Psoas muscle (tissue), 8 donors: ENCODE measurements around the gene SUPT5H. TPM values are rescaled to one million over a fixed set of nuclear protein-coding genes. Genes with fewer than 3 reads are reported as not detected.
A peak's percentile ranks its signal among the peaks of the same experiment; 100 is the strongest.

Experiments used
- ATAC-seq, 4 donors: fragments of 200-7000 bp; cut with Tn5 transposase; one replicate each; pipeline ENCODE4 v1.9.1; 2020; ENCODE audit warnings: moderate library complexity in 3 of 4, mild to moderate bottlenecking in 2 of 4
- DNase-seq, 2 donors: peaks; one replicate each; pipeline ENCODE4 v3.0.0-alpha.2; 2020
- H3K27ac ChIP-seq: fragments of 200-600 bp; one replicate; pipeline ENCODE4 v1.8.0; 2022
- H3K27me3 ChIP-seq, 3 donors: fragments of 200-600 bp in 1 of 3; one replicate each; pipeline versions ENCODE4 v1.6.1 to v1.8.0; 2013 to 2022; ENCODE audit warnings: low read length in 2 of 3, mild to moderate bottlenecking in 2 of 3, moderate library complexity in 1 of 3; ENCODE audit not compliant: insufficient read depth in 3 of 3
- H3K36me3 ChIP-seq, 2 donors: fragments of 200-600 bp in 1 of 2; one replicate each; pipeline versions ENCODE4 v1.6.1 to v1.8.0; 2013 to 2022; ENCODE audit warnings: low read depth in 1 of 2, mild to moderate bottlenecking in 1 of 2, moderate library complexity in 1 of 2; ENCODE audit not compliant: insufficient read depth in 1 of 2
- H3K4me1 ChIP-seq: fragments of 200-600 bp; one replicate; pipeline ENCODE4 v1.8.0; 2022
- H3K4me3 ChIP-seq: fragments of 200-600 bp; one replicate; pipeline ENCODE4 v1.8.0; 2022; ENCODE audit warnings: mild to moderate bottlenecking
- H3K9me3 ChIP-seq: fragments of 200-600 bp; one replicate; pipeline ENCODE4 v1.8.0; 2022
- CTCF ChIP-seq: fragments of 200-600 bp; IDR thresholded peaks from one replicate; pipeline ENCODE4 v1.8.0; 2022; ENCODE audit warnings: antibody characterized with exemption
- whole genome bisulfite sequencing, 3 donors: extraction: QIAGEN DNeasy Blood & Tissue Kit; methylation state at CpG; one replicate each; pipeline versions ENCODE4 v1.1.6 to v1.1.7; 2013; 5-methylcytosine and 5-hydroxymethylcytosine counted together
- intact Hi-C, 2 donors: fragments of 100-400 bp; cut with DNase I; formaldehyde crosslinking; loops; one replicate each; pipeline versions ENCODE4 v1.11.0 to v1.14.2; 2022
- polyA plus RNA-seq, 3 donors: library from polyadenylated mRNA; stranded (reverse); fragments of 200-250 nt; gene quantifications; one replicate each; pipeline ENCODE4 v1.2.3, GENCODE V29; 2013
- total RNA-seq, 4 donors: library from RNA; stranded (reverse); fragmentation: NEBNext Ultra II Directional in 2 of 4; extraction: Animal tissue kit (Norgen Biotek cat#: 25700) in 2 of 4; gene quantifications; one replicate each; pipeline versions ENCODE4 v1.2.1 to v1.2.4, GENCODE V29; 2021 to 2023
- donor health status: healthy with polysubstance abuse.
- donor health status: DM: no; HTN: no; CAD: no; lungs with moderate emphysema.
- donor health status: Bipolar disorder and iron deficiency.
- donor health status: healthy.
- donor health status: DM: yes; HTN: yes; CAD: no.
- donor health status: DM: no; HTN: no; CAD: no.
- donor health status: DM: no; HTN: no; CAD: no.
- donor health status: DM: yes; HTN: yes; CAD: no.

SUPT5H gene
- total and polyA plus RNA-seq, 7 donors, result 60.7 to 97.1 (median 82.7) TPM

GRCh38 chr19:39509233-39509632 is 63.9 kb downstream of the SUPT5H start:
- H3K4me3 ChIP-seq, result no peak overlapping the region
- H3K9me3 ChIP-seq, result no peaks in the 10 kb centered on the region
- 45 to 56% (median 46%) methylated on average over 2 of the region's 2 CpGs for WGBS, 3 donors
- H3K4me1 ChIP-seq, result no peaks in the 10 kb centered on the region
- H3K27me3 ChIP-seq, result peaks cover 0 to 94% (median 30%) of the 10 kb centered on the region in 3 donors
- intact Hi-C loops, result no loop called here
- no peak for TF ChIP-seq CTCF
- H3K36me3 ChIP-seq, result no peaks in the 10 kb centered on the region
- no peak for ATAC-seq
- no peak for DNase-seq
- H3K27ac ChIP-seq, result no peak overlapping the region

DNA sequence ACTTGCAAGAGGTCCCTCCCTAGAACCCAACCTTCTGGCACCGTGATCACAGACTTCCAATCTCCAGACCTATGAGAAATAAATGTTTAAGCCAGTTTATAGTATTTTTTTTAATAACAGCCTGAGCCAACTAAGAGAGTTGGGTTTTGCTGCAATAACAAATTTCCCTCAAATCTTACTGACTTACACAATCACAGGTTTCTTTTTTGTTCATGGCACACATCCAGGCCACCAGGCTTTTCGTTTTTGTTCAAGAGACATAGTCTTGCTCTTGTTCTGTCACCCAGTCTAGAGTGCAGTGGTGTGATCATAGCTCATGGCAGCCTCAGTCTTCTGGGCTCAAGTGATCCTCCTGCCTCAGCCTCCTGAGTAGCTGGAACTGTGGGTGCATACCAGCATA is 67.6 kb downstream of the SUPT5H start:
- Histone ChIP-seq H3K36me3 (no peaks in the 10 kb centered on the region), H3K4me3 (no peak overlapping the region), H3K27ac (no peak overlapping the region), H3K27me3 (peaks cover 0 to 91% (median 33%) of the 10 kb centered on the region in 3 donors), H3K9me3 (no peaks in the 10 kb centered on the region), H3K4me1 (peaks cover 9% of the 10 kb centered on the region)
- no peak for DNase-seq
- no peak for TF ChIP-seq CTCF
- intact Hi-C loops, result no loop called here
- 41 to 54% (median 50%) methylated on average over 2 of the region's 2 CpGs for WGBS, 3 donors
- ATAC-seq, result no peak

- TF ChIP-seq CTCF, result no peak
- ATAC-seq (peak in 1 of 4 donors; percentile 27), DNase-seq (no peak)
- no peaks in the 10 kb centered on the region for H3K9me3 ChIP-seq
- WGBS, 3 donors, result 1 to 2% (median 1%) methylated on average over 51 to 56 of the region's 56 CpGs
- H3K27ac ChIP-seq, result no peak within 1 kb of the TSS
- intact Hi-C loops, result no loop called here
- no peaks in the 10 kb centered on the region for H3K36me3 ChIP-seq
- peak within 1 kb of the TSS; percentile 42 for H3K4me3 ChIP-seq
- H3K27me3 ChIP-seq, result peaks cover 0 to 78% (median 33%) of the 10 kb centered on the region in 3 donors
- H3K4me1 ChIP-seq, result peaks cover 9% of the 10 kb centered on the region
Measured at GRCh38 chr19:39514840-39515550, 69.6 kb downstream of the SUPT5H start, which contains the start of gene SELENOV. Gene SELENOV (plus strand): TSS chr19:39515139. CDS start chr19:39515213, 74 bp downstream.

DNA sequence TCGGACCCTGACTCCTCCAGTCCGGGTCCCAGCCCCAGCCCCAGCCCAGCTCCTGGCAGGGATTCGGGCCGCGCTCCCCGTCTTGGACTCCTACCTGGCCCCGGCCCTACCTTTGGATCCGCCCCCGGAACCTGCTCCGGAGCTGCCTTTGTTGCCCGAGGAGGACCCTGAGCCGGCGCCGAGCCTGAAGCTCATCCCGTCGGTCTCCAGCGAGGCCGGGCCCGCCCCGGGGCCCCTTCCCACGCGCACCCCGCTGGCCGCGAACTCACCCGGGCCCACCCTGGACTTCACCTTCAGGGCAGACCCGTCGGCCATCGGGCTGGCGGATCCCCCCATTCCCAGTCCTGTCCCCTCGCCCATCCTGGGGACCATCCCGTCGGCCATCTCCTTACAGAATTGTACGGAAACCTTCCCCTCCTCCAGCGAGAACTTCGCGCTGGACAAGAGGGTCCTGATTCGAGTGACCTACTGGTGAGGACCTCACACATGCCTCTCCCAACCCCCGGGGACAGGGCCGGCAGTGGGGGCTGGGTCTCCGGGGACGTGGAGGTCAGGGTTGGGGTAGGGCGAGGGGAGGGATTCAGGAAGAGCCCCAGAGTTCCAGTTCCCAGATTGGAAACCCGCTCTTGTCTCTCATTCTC is 70.3 kb downstream of the SUPT5H start:
- no peaks in the 10 kb centered on the region for H3K36me3 ChIP-seq
- 2 to 4% (median 2%) methylated on average over 41 to 44 of the region's 44 CpGs for WGBS, 3 donors
- H3K27ac ChIP-seq, result no peak overlapping the region
- no peak for TF ChIP-seq CTCF
- DNase-seq, result no peak
- no peaks in the 10 kb centered on the region for H3K9me3 ChIP-seq
- H3K27me3 ChIP-seq, result peaks cover 0 to 71% (median 31%) of the 10 kb centered on the region in 3 donors
- peaks cover 9% of the 10 kb centered on the region for H3K4me1 ChIP-seq
- no peak for ATAC-seq
- intact Hi-C loops, result no loop called here
- H3K4me3 ChIP-seq, result peak overlapping the region; percentile 42
